Heart right ventricle (tissue), 16 donors: ENCODE measurements around the gene SERPINB5. TPM values are rescaled to one million over a fixed set of nuclear protein-coding genes. Genes with fewer than 3 reads are reported as not detected.

ENCODE experiments used
- ATAC-seq, 8 donors: fragments of 200-7000 bp; cut with Tn5 transposase; one replicate each; pipeline ENCODE4 v1.9.1; 2020; ENCODE audit warnings: mild to moderate bottlenecking in 8 of 8, moderate library complexity in 8 of 8, moderate number of reproducible peaks in 1 of 8
- DNase-seq, 2 donors: peaks; one replicate each; pipeline ENCODE4 v3.0.0-alpha.2; 2020
- H3K27ac ChIP-seq, 10 donors: fragments of 200-600 bp; sonication (generic) in 2 of 10; one replicate each; pipeline versions ENCODE4 v1.5.0 to v1.8.0; 2020 to 2022; ENCODE audit warnings: mild to moderate bottlenecking in 3 of 10
- H3K27me3 ChIP-seq, 7 donors: fragments of 200-600 bp; one replicate each; pipeline ENCODE4 v1.8.0; 2021 to 2022; ENCODE audit warnings: mild to moderate bottlenecking in 2 of 7
- H3K36me3 ChIP-seq, 9 donors: fragments of 200-600 bp; sonication (generic) in 1 of 9; one replicate each; pipeline versions ENCODE4 v1.5.0 to v1.8.0; 2020 to 2022; ENCODE audit warnings: mild to moderate bottlenecking in 2 of 9
- H3K4me1 ChIP-seq, 9 donors: fragments of 200-600 bp; sonication (generic) in 1 of 9; one replicate each; pipeline versions ENCODE4 v1.5.0 to v1.8.0; 2020 to 2022; ENCODE audit warnings: mild to moderate bottlenecking in 4 of 9
- H3K4me3 ChIP-seq, 10 donors: fragments of 200-600 bp; sonication (generic) in 2 of 10; one replicate each; pipeline versions ENCODE4 v1.5.0 to v1.8.0; 2020 to 2022; ENCODE audit warnings: mild to moderate bottlenecking in 7 of 10, moderate library complexity in 2 of 10
- H3K9me3 ChIP-seq, 11 donors: fragments of 200-600 bp in 10 of 11; sonication (generic) in 2 of 11; one replicate each; pipeline versions ENCODE4 v1.5.0 to v1.8.0; 2013 to 2022; ENCODE audit warnings: mild to moderate bottlenecking in 2 of 11, control low read depth in 1 of 11, moderate library complexity in 1 of 11
- CTCF ChIP-seq, 9 donors: fragments of 200-600 bp; sonication (generic) in 2 of 9; IDR thresholded peaks; one replicate each; pipeline versions ENCODE4 v1.5.0 to v1.8.0; 2021 to 2022; ENCODE audit warnings: antibody characterized with exemption in 9 of 9, mild to moderate bottlenecking in 5 of 9, moderate library complexity in 1 of 9
- WGBS, 2 donors: extraction: QIAGEN DNeasy Blood & Tissue Kit; methylation state at CpG; one replicate each; pipeline ENCODE4 v1.1.7; 2013; ENCODE audit warnings: inconsistent platforms in 1 of 2; 5-methylcytosine and 5-hydroxymethylcytosine counted together
- intact Hi-C, 10 donors: fragments of 100-400 bp; cut with DNase I; formaldehyde crosslinking; loops; one replicate each; pipeline versions ENCODE4 v1.11.1 to v1.14.2; 2022
- polyA plus RNA-seq, 2 donors: library from polyadenylated mRNA; stranded (reverse); fragments of 200-250 nt; gene quantifications; one replicate each; pipeline ENCODE4 v1.2.3, GENCODE V29; 2013
- total RNA-seq, 10 donors: library from RNA; stranded (reverse); fragmentation: NEBNext Ultra II Directional in 3 of 10; extraction: Animal tissue kit (Norgen Biotek cat#: 25700) in 3 of 10; gene quantifications; one replicate each; pipeline versions ENCODE4 v1.2.1 to v1.2.4, GENCODE V29; 2021 to 2023
- donor health status: Arrhythmogenic right ventricular cardiomyopathy.
- donor health status: ischemic (EF 13 %, LVEDD 7.1; RV severe dilation, severe dysfunction).
- donor health status: healthy with polysubstance abuse.
- donor health status: DM: no; HTN: yes; CAD: no.
- donor health status: DM: no; HTN: no; CAD: no.
- donor health status: ischemic (EF 25% LVEDD 6.9; RV normal size, moderate dysfunction).
- donor health status: ischemic (EF 25% LVEDD 5.7; RV mildly dilated, moderate dysfunction).
- donor health status: healthy.
- donor health status: DM: yes; HTN: yes; CAD: no.
- donor health status: Ischemic cardiomyopathy.
- donor health status: ischemic (EF 35%, LVEDD 5.7; RV mildly dilated, moderate dysfunction).
- donor health status: nonischemic (EF 11% LVEDD 7.7; RV severe dilation, severe dysfunction).
- donor health status: DM: yes; HTN: yes; CAD: no.
- donor health status: PGD.
- donor health status: ischemic (EF 29% LVEDD 5.4; RV normal size, mild dysfunction).
- donor health status: nonischemic (EF 23%, LVEDD 6.1; RV moderate dilation, normal function).

Gene SERPINB5
- total and polyA plus RNA-seq, 12 donors = 0.03 TPM; not detected in 11

GRCh38 chr18:63492851-63493250, 16.1 kb downstream of the SERPINB5 start:
- Histone ChIP-seq H3K9me3 (no peaks in the 10 kb centered on the region), H3K4me3 (no peak overlapping the region), H3K27me3 (peaks cover 0 to 5% (median 0%) of the 10 kb centered on the region in 7 donors), H3K36me3 (no peaks in the 10 kb centered on the region), H3K27ac (no peak overlapping the region), H3K4me1 (no peaks in the 10 kb centered on the region)
- intact Hi-C loops = no loop called here
- TF ChIP-seq CTCF (IDR thresholded peaks at IDR 0.05) = no peak
- ATAC-seq = no peak
- WGBS, 2 donors = 84 to 85% methylated on average over 3 of the region's 3 CpGs
- no peak for DNase-seq

GRCh38 chr18:63495675-63496074, 18.9 kb downstream of the SERPINB5 start:
- intact Hi-C loops = no loop called here

GRCh38 chr18:63505566-63506335, 29.0 kb downstream of the SERPINB5 start:
- peaks cover 0 to 28% (median 3%) of the 10 kb centered on the region in 7 donors for H3K27me3 ChIP-seq
- no peaks in the 10 kb centered on the region for H3K36me3 ChIP-seq
- ATAC-seq = no peak
- DNase-seq = no peak
- 31 to 44% methylated on average over 2 of the region's 2 CpGs for WGBS, 2 donors
- H3K27ac ChIP-seq = no peak overlapping the region
- H3K4me3 ChIP-seq = no peak overlapping the region
- no peaks in the 10 kb centered on the region for H3K4me1 ChIP-seq
- peak in 7 of 9 donors; percentile 17 to 58 (median 32) for TF ChIP-seq CTCF (IDR thresholded peaks at IDR 0.05)
- H3K9me3 ChIP-seq = no peaks in the 10 kb centered on the region
- intact Hi-C loops = no loop called here

More at GRCh38 chr18:63495675-63496074, 18.9 kb downstream of the SERPINB5 start:
- DNase-seq = no peak
- 85 to 89% methylated on average over 2 of the region's 2 CpGs for WGBS, 2 donors
- H3K9me3 ChIP-seq = no peaks in the 10 kb centered on the region
- no peak for ATAC-seq
- no peaks in the 10 kb centered on the region for H3K36me3 ChIP-seq
- H3K27ac ChIP-seq = no peak overlapping the region
- peaks cover 0 to 5% (median 0%) of the 10 kb centered on the region in 7 donors for H3K27me3 ChIP-seq
- H3K4me3 ChIP-seq = no peak overlapping the region
- no peaks in the 10 kb centered on the region for H3K4me1 ChIP-seq
- no peak for TF ChIP-seq CTCF (IDR thresholded peaks at IDR 0.05)

GRCh38 chr18:63506336-63506646, 29.5 kb downstream of the SERPINB5 start:
- Histone ChIP-seq H3K27ac (no peak overlapping the region), H3K9me3 (no peaks in the 10 kb centered on the region), H3K27me3 (peaks cover 0 to 29% (median 3%) of the 10 kb centered on the region in 7 donors), H3K36me3 (no peaks in the 10 kb centered on the region), H3K4me1 (no peaks in the 10 kb centered on the region), H3K4me3 (no peak overlapping the region)
- intact Hi-C loops = no loop called here
- DNase-seq (no peak), ATAC-seq (no peak)
- 59 to 61% methylated on average over 3 of the region's 3 CpGs for WGBS, 2 donors
- no peak for TF ChIP-seq CTCF (IDR thresholded peaks at IDR 0.05)
